Right lobe of liver (tissue), 6 donors: ENCODE data around the gene TRNT1. TPM values are rescaled to one million over a fixed set of nuclear protein-coding genes. Genes with fewer than 3 reads are reported as not detected.

Experiments used
- ATAC-seq, 4 donors: fragments of 200-7000 bp; cut with Tn5 transposase; one replicate each; pipeline ENCODE4 v1.9.1; 2020; ENCODE audit warnings: mild to moderate bottlenecking in 4 of 4, moderate library complexity in 4 of 4
- DNase-seq, 3 donors: peaks; one replicate each; pipeline ENCODE4 v3.0.0-alpha.2; 2020
- H3K27ac ChIP-seq, 3 donors: fragments of 200-600 bp; one replicate each; pipeline ENCODE4 v1.8.0; 2022
- H3K27me3 ChIP-seq, 2 donors: fragments of 200-600 bp; one replicate each; pipeline ENCODE4 v1.8.0; 2022
- H3K36me3 ChIP-seq, 4 donors: fragments of 200-600 bp; sonication (generic) in 1 of 4; one replicate each; pipeline versions ENCODE4 v1.5.1 to v1.8.0; 2017 to 2022; ENCODE audit warnings: control low read depth in 1 of 4
- H3K4me1 ChIP-seq, 4 donors: fragments of 200-600 bp; sonication (generic) in 1 of 4; one replicate each; pipeline versions ENCODE4 v1.5.1 to v1.8.0; 2017 to 2022; ENCODE audit warnings: control low read depth in 1 of 4
- H3K4me3 ChIP-seq, 3 donors: fragments of 200-600 bp; one replicate each; pipeline ENCODE4 v1.8.0; 2022
- H3K9me3 ChIP-seq, 4 donors: fragments of 200-600 bp; sonication (generic) in 1 of 4; one replicate each; pipeline versions ENCODE4 v1.5.1 to v1.8.0; 2017 to 2022; ENCODE audit warnings: control low read depth in 1 of 4
- CTCF ChIP-seq, 4 donors: fragments of 200-600 bp in 3 of 4; fragments of 450-650 bp in 1 of 4; IDR thresholded peaks; one replicate each; pipeline versions ENCODE4 v1.5.1 to v1.8.0; 2016 to 2022; ENCODE audit warnings: antibody characterized with exemption in 4 of 4, mild to moderate bottlenecking in 2 of 4
- POLR2A ChIP-seq: fragments of 450-650 bp; IDR thresholded peaks from one replicate; pipeline ENCODE4 v1.6.1; 2017; ENCODE audit warnings: antibody characterized with exemption, mild to moderate bottlenecking
- WGBS: methylation state at CpG from one replicate; pipeline ENCODE4 v1.1.6; 2018; ENCODE audit warnings: low coverage, low lambda C conversion rate; ENCODE audit not compliant: insufficient coverage; ENCODE audit errors: missing lambda C conversion rate; 5-methylcytosine and 5-hydroxymethylcytosine counted together
- intact Hi-C, 2 donors: fragments of 100-400 bp; cut with DNase I; formaldehyde crosslinking; loops; one replicate each; pipeline versions ENCODE4 v1.11.2 to v1.14.1; 2022
- total RNA-seq, 6 experiments: library from RNA; depleted of rRNA in 2 of 6; stranded (reverse); fragments of >200 nt in 2 of 6; fragmentation: NEBNext Ultra II Directional in 3 of 6; extraction: Animal tissue kit (Norgen Biotek cat#: 25700) in 3 of 6; gene quantifications; one replicate each; pipeline versions ENCODE4 v1.1.0 to v1.2.4, GENCODE V29; 2016 to 2023
- donor health status: DM: no; HTN: yes; CAD: no.
- donor health status: DM: no; HTN: no; CAD: no.
- donor health status: DM: no; HTN: no; CAD: no.
- donor health status: DM: no; HTN: yes; CAD: no.
- donor health status: DM: no; HTN: yes; CAD: no.

Gene TRNT1
- total RNA-seq, 6 experiments from 2014 or later = 7.4 to 11.8 (median 9.1) TPM

- H3K4me3 ChIP-seq = no peak overlapping the region
- intact Hi-C loops = no loop called here
- ATAC-seq (no peak), DNase-seq (no peak)
- 59% methylated on average over 6 of the region's 7 CpGs for WGBS
- H3K36me3 ChIP-seq = no peaks in the 10 kb centered on the region
- H3K9me3 ChIP-seq = no peaks in the 10 kb centered on the region
- TF ChIP-seq CTCF (IDR thresholded peaks at IDR 0.05) (no peak), POLR2A (no peak)
- no peaks in the 10 kb centered on the region for H3K4me1 ChIP-seq
- H3K27me3 ChIP-seq = no peaks in the 10 kb centered on the region
- no peak overlapping the region for H3K27ac ChIP-seq
These were observed 38.8 kb upstream of the TRNT1 start for GRCh38 chr3:3087716-3088465.

- intact Hi-C loops = no loop called here
- Histone ChIP-seq H3K4me1 (no peaks in the 10 kb centered on the region), H3K36me3 (no peaks in the 10 kb centered on the region), H3K27ac (no peak overlapping the region), H3K9me3 (no peaks in the 10 kb centered on the region), H3K4me3 (no peak overlapping the region), H3K27me3 (no peaks in the 10 kb centered on the region)
- 38% methylated on average over 1 of the region's 4 CpGs for WGBS
- ATAC-seq (no peak), DNase-seq (no peak)
- no peak for TF ChIP-seq CTCF (IDR thresholded peaks at IDR 0.05)
These were observed 37.7 kb upstream of the TRNT1 start for GRCh38 chr3:3089017-3089416.

- no peak for ATAC-seq
- intact Hi-C loops = no loop called here
- 57% methylated on average over 4 of the region's 4 CpGs for WGBS
- no peaks in the 10 kb centered on the region for H3K27me3 ChIP-seq
- no peak overlapping the region for H3K4me3 ChIP-seq
- no peaks in the 10 kb centered on the region for H3K9me3 ChIP-seq
- no peak for DNase-seq
- H3K27ac ChIP-seq = no peak overlapping the region
- no peaks in the 10 kb centered on the region for H3K36me3 ChIP-seq
- H3K4me1 ChIP-seq = no peaks in the 10 kb centered on the region
- no peak for TF ChIP-seq CTCF (IDR thresholded peaks at IDR 0.05)
- TF ChIP-seq POLR2A = no peak
These were observed 28.8 kb upstream of the TRNT1 start for GRCh38 chr3:3097958-3098357.

GRCh38 chr3:3101660-3102458 is 24.9 kb upstream of the TRNT1 start:
- DNase-seq (no peak), ATAC-seq (no peak)
- TF ChIP-seq CTCF (IDR thresholded peaks at IDR 0.05) (no peak), POLR2A (no peak)
- intact Hi-C loops = no loop called here
- H3K4me3 ChIP-seq = no peak overlapping the region
- H3K9me3 ChIP-seq = no peaks in the 10 kb centered on the region
- H3K4me1 ChIP-seq = no peaks in the 10 kb centered on the region
- no peak overlapping the region for H3K27ac ChIP-seq
- no peaks in the 10 kb centered on the region for H3K36me3 ChIP-seq
- 51% methylated on average over 6 of the region's 6 CpGs for WGBS
- no peaks in the 10 kb centered on the region for H3K27me3 ChIP-seq
